ENCODE results near the gene CLSTN2.

Gene CLSTN2

DNA sequence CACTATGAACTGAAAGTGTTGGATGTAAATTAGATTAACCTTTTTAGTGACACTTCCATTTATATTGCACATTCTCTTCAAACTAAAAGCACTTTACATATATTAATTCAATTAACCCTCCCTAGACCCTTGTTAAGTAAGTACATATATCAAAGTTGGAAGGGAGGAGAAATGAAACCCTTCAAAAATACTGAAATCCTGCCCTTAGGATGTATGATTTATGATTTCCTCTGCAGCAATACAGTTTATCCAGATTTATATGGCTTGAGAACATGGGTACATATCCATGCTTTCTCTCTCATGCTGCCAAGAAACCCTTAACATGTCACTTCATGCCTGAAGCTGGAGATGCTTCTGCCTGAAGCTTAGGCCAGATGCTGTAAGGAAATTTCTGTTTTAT, 11.0 kb downstream of the CLSTN2 start:
- CTCF ChIA-PET, result no interaction called here
- H3K27ac ChIP-seq (ENCODE audit: extremely low read depth, low read depth, low read length), result no peak overlapping the region
- POLR2A ChIA-PET, result no interaction called here
- no peaks in the 10 kb centered on the region for H3K9me3 ChIP-seq (ENCODE audit: control insufficient read depth, insufficient read depth, low read depth, low read length)
- no peak overlapping the region for H3K4me3 ChIP-seq (ENCODE audit: low read depth, low read length)
- H3K36me3 ChIP-seq (ENCODE audit: control insufficient read depth in 2 of 2, insufficient read depth in 1 of 2, low read length in 2 of 2), result no peaks in the 10 kb centered on the region
- TF ChIP-seq HOXC10 (CRISPR knock-in tag; IDR thresholded peaks at IDR 0.05) (no peak), ZNF155 (tag by site-specific recombination; IDR thresholded peaks at IDR 0.05) (no peak), ZNF707 (tag by site-specific recombination; IDR thresholded peaks at IDR 0.05) (no peak), ZBTB8A (tag by site-specific recombination; IDR thresholded peaks at IDR 0.05) (no peak), ZNF501 (tag by site-specific recombination; IDR thresholded peaks at IDR 0.05) (no peak), ZIC2 (tag by site-specific recombination; IDR thresholded peaks at IDR 0.05) (no peak), ZNF48 (tag by site-specific recombination; IDR thresholded peaks at IDR 0.05) (no peak), ZNF23 (tag by site-specific recombination; IDR thresholded peaks at IDR 0.05; ENCODE audit: borderline replicate concordance) (no peak), ZFP37 (tag by site-specific recombination; IDR thresholded peaks at IDR 0.05) (no peak), ZSCAN23 (tag by site-specific recombination; IDR thresholded peaks at IDR 0.05) (no peak), GLI2 (tag by site-specific recombination; IDR thresholded peaks at IDR 0.05; ENCODE audit: borderline replicate concordance, low read depth) (no peak), TCF7L2 (IDR thresholded peaks at IDR 0.05; ENCODE audit: borderline replicate concordance, low read depth, low read length) (no peak), TRIM28 (IDR thresholded peaks at IDR 0.05; ENCODE audit: borderline replicate concordance, low read length) (no peak), ZNF133 (tag by site-specific recombination; IDR thresholded peaks at IDR 0.05) (no peak)
- TF ChIP-seq, protein P1, sequence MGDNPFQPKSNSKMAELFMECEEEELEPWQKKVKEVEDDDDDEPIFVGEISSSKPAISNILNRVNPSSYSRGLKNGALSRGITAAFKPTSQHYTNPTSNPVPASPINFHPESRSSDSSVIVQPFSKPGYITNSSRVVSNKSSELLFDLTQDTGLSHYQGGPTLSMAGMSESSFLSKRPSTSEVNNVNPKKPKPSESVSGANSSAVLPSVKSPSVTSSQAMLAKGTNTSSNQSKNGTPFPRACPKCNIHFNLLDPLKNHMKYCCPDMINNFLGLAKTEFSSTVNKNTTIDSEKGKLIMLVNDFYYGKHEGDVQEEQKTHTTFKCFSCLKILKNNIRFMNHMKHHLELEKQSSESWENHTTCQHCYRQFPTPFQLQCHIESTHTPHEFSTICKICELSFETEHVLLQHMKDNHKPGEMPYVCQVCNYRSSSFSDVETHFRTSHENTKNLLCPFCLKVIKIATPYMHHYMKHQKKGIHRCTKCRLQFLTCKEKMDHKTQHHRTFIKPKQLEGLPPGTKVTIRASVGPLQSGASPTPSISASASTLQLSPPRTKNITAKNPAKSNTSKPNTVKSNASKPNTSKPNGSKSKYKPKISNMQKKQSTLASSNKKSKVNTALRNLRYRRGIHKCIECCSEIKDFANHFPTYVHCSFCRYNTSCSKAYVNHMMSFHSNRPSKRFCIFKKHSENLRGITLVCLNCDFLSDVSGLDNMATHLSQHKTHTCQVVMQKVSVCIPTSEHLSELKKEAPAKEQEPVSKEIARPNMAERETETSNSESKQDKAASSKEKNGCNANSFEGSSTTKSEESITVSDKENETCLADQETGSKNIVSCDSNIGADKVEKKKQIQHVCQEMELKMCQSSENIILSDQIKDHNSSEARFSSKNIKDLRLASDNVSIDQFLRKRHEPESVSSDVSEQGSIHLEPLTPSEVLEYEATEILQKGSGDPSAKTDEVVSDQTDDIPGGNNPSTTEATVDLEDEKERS (tag by site-specific recombination; IDR thresholded peaks at IDR 0.05), result no peak
- TF ChIP-seq, protein P2, sequence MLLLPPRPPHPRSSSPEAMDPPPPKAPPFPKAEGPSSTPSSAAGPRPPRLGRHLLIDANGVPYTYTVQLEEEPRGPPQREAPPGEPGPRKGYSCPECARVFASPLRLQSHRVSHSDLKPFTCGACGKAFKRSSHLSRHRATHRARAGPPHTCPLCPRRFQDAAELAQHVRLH (tag by site-specific recombination; IDR thresholded peaks at IDR 0.05), result no peak
- TF ChIP-seq, protein P3, sequence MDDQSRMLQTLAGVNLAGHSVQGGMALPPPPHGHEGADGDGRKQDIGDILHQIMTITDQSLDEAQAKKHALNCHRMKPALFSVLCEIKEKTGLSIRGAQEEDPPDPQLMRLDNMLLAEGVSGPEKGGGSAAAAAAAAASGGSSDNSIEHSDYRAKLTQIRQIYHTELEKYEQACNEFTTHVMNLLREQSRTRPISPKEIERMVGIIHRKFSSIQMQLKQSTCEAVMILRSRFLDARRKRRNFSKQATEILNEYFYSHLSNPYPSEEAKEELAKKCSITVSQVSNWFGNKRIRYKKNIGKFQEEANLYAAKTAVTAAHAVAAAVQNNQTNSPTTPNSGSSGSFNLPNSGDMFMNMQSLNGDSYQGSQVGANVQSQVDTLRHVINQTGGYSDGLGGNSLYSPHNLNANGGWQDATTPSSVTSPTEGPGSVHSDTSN (CRISPR knock-in tag; IDR thresholded peaks at IDR 0.05), result no peak
- TF ChIP-seq, protein P4, sequence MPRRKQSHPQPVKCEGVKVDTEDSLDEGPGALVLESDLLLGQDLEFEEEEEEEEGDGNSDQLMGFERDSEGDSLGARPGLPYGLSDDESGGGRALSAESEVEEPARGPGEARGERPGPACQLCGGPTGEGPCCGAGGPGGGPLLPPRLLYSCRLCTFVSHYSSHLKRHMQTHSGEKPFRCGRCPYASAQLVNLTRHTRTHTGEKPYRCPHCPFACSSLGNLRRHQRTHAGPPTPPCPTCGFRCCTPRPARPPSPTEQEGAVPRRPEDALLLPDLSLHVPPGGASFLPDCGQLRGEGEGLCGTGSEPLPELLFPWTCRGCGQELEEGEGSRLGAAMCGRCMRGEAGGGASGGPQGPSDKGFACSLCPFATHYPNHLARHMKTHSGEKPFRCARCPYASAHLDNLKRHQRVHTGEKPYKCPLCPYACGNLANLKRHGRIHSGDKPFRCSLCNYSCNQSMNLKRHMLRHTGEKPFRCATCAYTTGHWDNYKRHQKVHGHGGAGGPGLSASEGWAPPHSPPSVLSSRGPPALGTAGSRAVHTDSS (tag by site-specific recombination; IDR thresholded peaks at IDR 0.05), result no peak
- H3K4me1 ChIP-seq (ENCODE audit: control insufficient read depth, insufficient read depth, low read length), result no peaks in the 10 kb centered on the region

DNA sequence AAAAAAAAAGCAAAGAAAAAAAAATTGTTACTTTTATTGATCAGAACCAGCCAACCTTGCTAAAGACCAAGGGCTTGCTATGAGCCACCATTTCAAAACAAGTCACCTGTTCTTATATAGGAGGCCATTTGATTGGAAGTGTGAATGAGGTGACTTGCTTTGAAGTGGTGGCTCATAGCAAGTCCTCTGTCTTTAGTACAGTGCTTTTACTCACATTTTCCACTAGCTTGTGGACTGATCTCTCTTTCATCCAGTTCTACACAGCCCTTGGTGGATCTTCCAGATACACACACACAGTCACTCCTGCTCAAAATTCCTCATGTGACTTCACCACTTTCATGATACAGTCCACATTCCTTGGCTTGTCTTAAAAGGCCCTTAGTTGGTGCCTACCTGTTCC, 13.5 kb downstream of the CLSTN2 start:
- Histone ChIP-seq H3K4me1 (ENCODE audit: control insufficient read depth, insufficient read depth, low read length) (no peaks in the 10 kb centered on the region), H3K36me3 (ENCODE audit: control insufficient read depth in 2 of 2, insufficient read depth in 1 of 2, low read length in 2 of 2) (no peaks in the 10 kb centered on the region), H3K27ac (ENCODE audit: extremely low read depth, low read depth, low read length) (no peak overlapping the region), H3K9me3 (ENCODE audit: control insufficient read depth, insufficient read depth, low read depth, low read length) (no peaks in the 10 kb centered on the region), H3K4me3 (ENCODE audit: low read depth, low read length) (no peak overlapping the region)
- TF ChIP-seq ZNF223 (tag by site-specific recombination; IDR thresholded peaks at IDR 0.05) (no peak), ZNF133 (tag by site-specific recombination; IDR thresholded peaks at IDR 0.05) (no peak), SP2 (tag by site-specific recombination; IDR thresholded peaks at IDR 0.05) (no peak), ZNF629 (tag by site-specific recombination; IDR thresholded peaks at IDR 0.05) (no peak), SALL2 (tag by site-specific recombination; IDR thresholded peaks at IDR 0.05; ENCODE audit: borderline replicate concordance) (no peak)
- TF ChIP-seq, protein P5, sequence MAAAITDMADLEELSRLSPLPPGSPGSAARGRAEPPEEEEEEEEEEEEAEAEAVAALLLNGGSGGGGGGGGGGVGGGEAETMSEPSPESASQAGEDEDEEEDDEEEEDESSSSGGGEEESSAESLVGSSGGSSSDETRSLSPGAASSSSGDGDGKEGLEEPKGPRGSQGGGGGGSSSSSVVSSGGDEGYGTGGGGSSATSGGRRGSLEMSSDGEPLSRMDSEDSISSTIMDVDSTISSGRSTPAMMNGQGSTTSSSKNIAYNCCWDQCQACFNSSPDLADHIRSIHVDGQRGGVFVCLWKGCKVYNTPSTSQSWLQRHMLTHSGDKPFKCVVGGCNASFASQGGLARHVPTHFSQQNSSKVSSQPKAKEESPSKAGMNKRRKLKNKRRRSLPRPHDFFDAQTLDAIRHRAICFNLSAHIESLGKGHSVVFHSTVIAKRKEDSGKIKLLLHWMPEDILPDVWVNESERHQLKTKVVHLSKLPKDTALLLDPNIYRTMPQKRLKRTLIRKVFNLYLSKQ (tag by site-specific recombination; IDR thresholded peaks at IDR 0.05; ENCODE audit: borderline replicate concordance), result no peak
- POLR2A ChIA-PET, result no interaction called here
- CTCF ChIA-PET, result interaction anchor here (0.7 to 2.3 kb wide), 2 partner anchors 11 to 789 kb away, joined by 3 to 11 read pairs; no protein-coding TSS in a partner anchor

Data from HEK293 (cell line).